Measurements from ENCODE around the gene LMF1.
"Not testable (repeated sequence)": the region's sequence is repeated elsewhere in the genome, so short reads cannot be mapped to it uniquely, and the experiment has no call there.

LMF1 gene

DNA sequence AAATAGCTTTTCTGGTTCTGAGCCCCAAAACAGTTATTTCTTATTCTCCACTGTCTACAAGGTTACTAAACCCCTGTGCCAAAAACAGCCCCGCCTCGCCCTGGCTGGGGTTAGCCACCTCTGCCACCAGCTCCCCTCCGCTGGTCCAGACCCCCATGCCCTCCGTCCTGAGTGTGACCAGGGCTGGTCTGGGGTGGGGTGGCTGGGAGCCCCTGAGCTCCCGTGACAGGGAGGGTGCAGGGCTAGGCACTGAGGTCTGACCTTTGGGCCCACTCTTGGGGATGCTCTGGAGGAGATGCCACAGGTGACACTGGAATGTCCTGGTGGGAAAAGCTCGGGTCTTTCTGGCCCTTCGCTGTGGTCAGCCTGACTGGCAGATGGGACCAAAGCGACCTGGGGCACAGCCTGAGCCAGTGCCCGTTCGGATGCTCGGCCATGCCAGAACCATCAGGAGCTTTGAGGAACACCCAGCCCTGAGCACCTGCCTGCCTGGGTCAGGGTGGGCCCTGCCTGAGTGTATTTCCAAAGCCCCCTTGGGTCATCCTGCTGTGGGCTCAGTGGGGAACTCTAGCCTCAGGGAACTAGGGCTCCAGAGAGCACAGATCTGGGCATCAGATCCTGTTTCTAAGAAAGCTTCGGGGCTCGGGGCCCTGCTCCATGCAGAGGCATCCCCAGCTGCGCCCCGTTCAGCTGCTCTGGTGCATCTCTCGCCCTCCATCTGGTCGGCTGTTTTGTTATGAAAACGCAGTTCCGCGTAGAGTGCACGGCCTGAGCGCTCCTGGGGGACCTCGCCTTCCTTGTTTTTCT, 98.1 kb downstream of the LMF1 start:
- no peaks in the 10 kb centered on the region for H3K9me3 Mint-ChIP-seq
- no peak overlapping the region for H3K27ac Mint-ChIP-seq
- no peaks in the 10 kb centered on the region for H3K27me3 Mint-ChIP-seq

DNA sequence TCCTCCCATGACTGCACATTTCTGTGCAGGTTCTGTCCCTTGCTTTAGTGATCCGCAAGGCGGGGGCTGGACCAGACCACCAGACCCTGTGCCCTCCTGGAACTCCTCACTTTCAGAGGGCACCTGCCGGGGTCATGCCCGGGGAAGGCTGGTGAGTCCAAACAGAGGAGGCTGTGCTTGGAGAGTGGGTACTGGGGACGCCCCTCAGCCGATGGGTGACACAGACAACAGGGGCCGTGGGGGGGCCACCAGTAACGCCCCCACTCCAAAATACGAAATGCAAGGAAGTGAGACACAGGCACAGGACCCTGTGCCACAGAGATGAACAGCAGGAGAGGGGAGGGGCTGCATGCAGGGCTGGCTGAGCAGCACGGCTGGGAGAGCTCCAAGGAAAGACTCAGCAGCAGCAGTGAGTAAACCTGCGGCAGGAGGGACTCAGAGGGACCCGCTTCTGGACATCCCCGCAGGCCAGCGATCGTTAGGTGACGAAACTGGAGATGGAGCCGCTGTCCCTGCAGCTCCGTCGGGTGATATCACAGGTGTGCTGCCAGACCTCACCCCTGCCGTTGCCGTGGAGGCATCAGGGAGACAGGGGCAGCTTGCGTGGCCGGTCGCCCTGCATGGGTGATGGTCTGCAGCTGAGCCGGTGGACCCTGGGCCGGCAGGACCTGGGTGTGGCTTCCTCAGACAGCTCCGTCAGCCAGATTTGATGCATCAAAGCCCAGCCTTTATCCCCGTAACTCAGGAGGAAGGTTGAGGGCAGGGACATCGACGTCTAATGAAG, 99.0 kb downstream of the LMF1 start:
- H3K27me3 Mint-ChIP-seq = no peaks in the 10 kb centered on the region
- H3K4me1 Mint-ChIP-seq = peaks cover 10% of the 10 kb centered on the region
- H3K9me3 Mint-ChIP-seq = no peaks in the 10 kb centered on the region
- peaks cover 32% of the 10 kb centered on the region for H3K36me3 Mint-ChIP-seq
- no peak for ATAC-seq
- no peak overlapping the region for H3K4me3 Mint-ChIP-seq
- no peak overlapping the region for H3K27ac Mint-ChIP-seq

More for the DNA sequence above, 98.1 kb downstream of the LMF1 start:
- no peak overlapping the region for H3K4me3 Mint-ChIP-seq
- no peak for ATAC-seq
- peaks cover 39% of the 10 kb centered on the region for H3K36me3 Mint-ChIP-seq
- peaks cover 19% of the 10 kb centered on the region for H3K4me1 Mint-ChIP-seq

DNA sequence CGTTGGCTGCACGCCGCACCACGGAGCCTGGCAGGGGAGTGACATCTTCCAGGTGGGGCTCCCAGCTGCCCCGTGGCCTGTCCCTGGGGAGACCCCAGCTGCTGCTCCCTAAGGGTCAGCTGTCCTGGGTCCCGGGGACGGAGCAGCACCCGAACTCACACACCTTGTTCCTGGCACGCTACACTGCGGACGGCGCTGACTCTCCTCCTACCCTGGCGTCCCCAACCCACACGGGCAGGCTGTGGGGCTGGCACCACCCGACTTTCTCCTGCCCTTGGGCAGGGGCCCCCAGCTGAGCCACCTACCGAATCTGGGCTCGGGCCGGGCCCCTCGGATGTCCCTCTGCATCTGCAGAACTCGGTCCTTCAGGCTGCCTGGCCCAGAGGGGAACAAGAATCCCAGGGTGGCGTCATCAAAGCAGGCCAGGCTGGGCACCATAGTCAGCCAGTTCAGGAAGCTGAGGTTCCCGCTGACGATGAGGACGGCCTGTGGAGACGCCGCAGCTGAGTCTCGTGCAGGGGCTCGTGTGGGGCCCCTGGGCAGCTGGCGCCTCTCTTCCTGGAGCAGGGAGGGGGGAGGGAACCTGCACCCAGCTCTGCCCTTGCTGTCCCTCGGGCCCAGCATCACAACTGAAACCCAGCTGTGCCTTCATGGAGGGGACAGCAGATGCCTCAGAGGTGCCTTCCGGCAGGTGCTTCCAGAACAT, 99.8 kb downstream of the LMF1 start:
- peak; percentile 29 for ATAC-seq
- Mint-ChIP-seq H3K4me1 (peaks cover 6% of the 10 kb centered on the region), H3K9me3 (no peaks in the 10 kb centered on the region), H3K4me3 (no peak overlapping the region), H3K36me3 (peaks cover 28% of the 10 kb centered on the region), H3K27ac (no peak overlapping the region), H3K27me3 (no peaks in the 10 kb centered on the region)

DNA sequence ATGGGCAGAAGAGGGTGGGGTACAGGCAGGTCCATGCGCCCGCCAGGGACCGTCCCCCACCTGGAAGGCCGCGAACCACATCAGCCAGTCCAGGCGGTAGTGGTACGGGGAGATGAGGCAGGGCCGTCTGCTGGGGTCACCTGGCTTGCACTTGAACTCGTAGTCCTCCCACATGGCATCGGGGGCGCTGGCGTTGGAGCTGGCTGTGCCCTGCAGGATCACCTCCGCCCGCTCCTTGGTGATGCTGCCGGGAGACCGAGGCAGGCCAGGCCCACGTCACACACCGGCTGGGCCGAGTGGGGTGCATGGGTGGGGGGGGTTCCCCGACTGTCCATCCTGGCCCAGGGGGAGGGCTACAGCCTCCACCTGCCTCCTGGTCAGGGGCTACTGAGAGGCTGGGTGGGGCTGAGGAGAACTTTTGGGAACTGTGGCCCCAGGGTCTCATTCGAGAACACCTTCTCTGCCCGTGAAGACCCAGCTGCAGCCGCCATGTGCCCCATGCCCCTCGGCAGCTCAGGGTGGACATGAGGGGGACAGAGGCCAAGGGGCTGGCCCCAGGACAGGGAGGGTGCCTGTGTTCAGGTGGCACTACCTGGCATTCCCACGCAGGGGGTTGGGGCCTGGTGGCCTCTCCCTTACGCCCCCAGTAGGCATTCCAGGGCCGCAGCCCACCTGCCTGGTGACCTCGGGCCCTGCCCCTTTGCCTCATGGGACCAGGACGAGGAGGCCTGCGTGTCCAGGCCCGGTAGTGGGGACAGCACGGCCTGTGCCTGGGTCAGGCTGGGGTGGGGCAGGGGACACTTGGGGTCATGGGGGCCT, 100.8 kb downstream of the LMF1 start:
- H3K4me3 Mint-ChIP-seq = no peak overlapping the region
- H3K27me3 Mint-ChIP-seq = no peaks in the 10 kb centered on the region
- no peak overlapping the region for H3K27ac Mint-ChIP-seq
- no peak for ATAC-seq
- peaks cover 23% of the 10 kb centered on the region for H3K36me3 Mint-ChIP-seq
- no peaks in the 10 kb centered on the region for H3K9me3 Mint-ChIP-seq
- H3K4me1 Mint-ChIP-seq = peaks cover 6% of the 10 kb centered on the region

DNA sequence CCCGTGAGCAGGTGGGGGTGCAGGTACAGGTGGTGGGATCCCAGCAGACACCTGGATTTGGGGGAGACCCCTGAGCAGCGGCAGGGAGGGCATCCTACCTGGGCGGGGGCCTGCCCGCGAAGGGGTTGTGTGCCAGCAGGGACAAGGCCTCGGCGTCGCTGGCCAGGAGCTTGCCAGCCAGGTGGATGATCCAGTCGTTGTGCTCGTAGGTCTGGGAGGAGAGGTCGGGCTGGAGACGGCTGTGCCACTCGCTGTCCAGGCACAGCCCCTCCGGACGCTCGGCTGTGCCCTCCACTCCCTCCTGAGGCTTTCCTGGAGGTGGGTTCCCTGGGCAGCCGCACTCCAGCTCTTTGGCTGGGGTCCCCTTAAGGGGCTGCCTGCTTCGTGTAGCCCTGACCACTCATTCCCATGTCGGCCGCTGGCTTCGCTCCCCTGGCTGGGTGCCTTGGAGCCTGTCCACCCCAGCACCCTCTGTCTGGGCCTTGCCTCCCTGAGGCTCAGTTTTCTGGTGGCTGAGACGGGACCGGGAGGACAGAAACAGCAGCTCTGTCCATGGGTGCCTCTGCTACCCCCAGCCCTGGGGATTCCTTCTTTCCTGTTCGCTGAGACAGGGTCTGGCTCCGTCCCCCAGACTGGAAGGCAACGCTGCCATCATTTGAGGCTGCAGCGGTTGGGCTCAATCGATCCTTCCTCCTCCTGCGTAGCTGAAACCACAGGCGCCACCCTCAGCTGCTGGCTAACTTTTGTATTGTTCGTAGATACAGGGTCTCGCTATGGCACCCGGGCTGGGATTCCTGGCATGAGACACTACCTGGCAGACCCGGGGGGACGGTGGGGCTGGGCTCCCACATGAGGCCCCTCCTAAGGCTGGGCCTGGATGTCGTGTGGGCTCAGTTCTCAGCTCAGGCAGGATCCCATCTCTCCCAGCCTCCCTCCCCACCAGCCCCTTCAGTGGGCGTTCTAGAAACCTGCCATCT, 101.7 kb downstream of the LMF1 start:
- Mint-ChIP-seq H3K27ac (no peak overlapping the region), H3K4me3 (no peak overlapping the region), H3K27me3 (no peaks in the 10 kb centered on the region), H3K4me1 (peaks cover 7% of the 10 kb centered on the region), H3K36me3 (peaks cover 19% of the 10 kb centered on the region), H3K9me3 (peaks cover under 1% of the 10 kb centered on the region)
- no peak for ATAC-seq

DNA sequence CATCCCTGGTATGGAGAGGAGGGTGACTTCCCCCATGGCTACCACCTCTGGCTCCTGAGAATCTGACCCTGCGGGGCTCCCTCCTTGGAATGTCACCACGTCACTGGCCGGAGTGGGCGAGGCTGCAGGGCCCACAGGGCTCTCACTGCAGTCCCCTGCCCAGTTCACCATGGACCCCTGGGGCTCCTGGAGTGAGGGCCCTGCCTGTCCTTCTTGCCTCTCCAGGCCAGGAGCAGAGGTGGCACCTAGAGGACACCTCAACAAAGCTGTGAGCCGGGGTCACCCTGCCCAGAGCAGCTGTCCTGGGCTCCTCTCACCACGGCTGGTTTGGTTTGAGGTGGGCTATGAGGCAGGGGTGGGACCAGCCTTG, 102.4 kb downstream of the LMF1 start:
- H3K4me3 Mint-ChIP-seq = no peak overlapping the region
- no peaks in the 10 kb centered on the region for H3K27me3 Mint-ChIP-seq
- H3K36me3 Mint-ChIP-seq = peaks cover 12% of the 10 kb centered on the region
- no peak for ATAC-seq
- peaks cover 4% of the 10 kb centered on the region for H3K9me3 Mint-ChIP-seq
- peaks cover 15% of the 10 kb centered on the region for H3K4me1 Mint-ChIP-seq
- H3K27ac Mint-ChIP-seq = no peak overlapping the region

DNA sequence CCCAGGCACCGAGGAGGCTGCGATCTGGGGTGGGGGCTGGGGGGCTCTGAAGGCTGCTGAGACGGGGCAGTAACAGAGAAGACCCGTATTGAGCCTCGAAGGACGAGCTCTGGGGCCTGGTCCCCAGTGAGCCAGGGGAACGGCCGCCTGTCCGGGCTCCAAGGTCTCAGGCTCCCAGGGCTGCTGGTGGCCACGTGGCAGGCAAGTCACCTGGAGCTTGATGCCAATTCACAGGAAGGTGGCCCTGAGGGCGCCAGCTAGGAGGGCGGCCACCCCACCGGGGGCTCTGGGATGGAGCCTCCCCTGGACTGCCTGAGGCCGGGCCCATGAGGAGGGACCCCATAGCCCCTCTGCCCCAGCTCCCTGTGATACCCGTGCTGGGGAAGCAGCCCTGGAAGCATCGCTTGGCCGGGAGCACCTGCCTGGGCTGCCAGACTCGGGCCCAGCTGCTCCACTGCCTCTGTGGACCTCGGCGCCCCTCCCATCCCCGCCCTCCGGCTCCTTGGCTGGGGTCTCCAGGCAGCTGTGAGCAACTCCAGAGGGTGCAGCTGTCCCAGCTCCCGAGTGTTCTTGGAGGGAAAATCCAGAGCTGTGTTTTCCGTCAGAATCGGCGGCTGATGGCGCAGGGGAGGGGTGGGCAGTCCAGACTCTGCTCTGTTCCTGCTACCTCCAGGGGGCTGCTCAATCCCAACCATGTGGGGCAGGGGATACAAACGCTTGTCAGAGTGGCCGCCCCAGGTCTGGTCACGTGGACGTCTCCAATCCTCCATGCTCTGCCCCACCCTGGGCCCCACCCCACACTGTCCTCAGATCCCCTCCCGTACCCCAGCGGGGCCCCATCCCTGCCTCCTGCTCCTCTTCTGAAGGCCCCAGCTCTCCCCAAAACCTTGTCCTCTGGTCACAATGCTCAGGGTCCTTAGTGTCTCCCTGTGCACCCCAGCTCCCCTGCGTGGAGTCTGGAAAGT, 103.1 kb downstream of the LMF1 start:
- Mint-ChIP-seq H3K4me1 (peaks cover 18% of the 10 kb centered on the region), H3K9me3 (peaks cover 4% of the 10 kb centered on the region), H3K4me3 (no peak overlapping the region), H3K27ac (no peak overlapping the region), H3K36me3 (peaks cover 10% of the 10 kb centered on the region), H3K27me3 (no peaks in the 10 kb centered on the region)
- ATAC-seq = no peak

DNA sequence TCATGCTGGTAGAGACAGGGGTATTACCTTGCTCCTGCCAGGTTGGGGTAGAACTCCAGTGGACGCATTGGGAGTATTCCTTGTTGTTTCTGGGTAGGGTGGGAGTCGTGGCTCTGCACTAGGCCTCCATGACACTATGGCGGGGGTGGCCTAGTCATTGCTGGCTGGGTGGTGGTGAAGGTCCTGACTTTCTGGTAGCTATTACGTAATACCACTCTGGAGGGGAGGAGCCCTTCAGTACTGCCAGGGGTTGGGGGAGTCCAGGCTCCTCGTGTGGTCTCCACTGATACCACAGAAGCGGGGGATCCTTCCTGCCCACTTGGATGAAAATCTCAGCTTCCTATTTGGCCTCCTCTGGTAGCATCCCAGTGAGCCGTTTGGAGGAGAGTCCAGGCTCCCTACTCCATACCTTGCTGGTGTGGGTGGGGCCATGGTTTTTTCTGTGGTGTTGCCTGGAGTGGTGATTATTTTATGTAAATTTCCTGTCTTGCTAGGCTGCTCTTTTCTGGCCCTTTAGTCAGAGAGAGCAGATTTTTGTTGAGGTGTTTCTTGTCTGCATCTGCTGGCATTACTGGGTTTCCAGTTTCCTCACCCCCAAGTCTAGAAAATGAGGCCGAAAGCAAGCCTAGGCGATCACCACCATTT, 104.4 kb downstream of the LMF1 start:
- no peaks in the 10 kb centered on the region for H3K27me3 Mint-ChIP-seq
- peaks cover 13% of the 10 kb centered on the region for H3K4me1 Mint-ChIP-seq
- no peak overlapping the region for H3K27ac Mint-ChIP-seq
- ATAC-seq = no peak
- peaks cover 5% of the 10 kb centered on the region for H3K36me3 Mint-ChIP-seq
- H3K4me3 Mint-ChIP-seq = no peak overlapping the region
- H3K9me3 Mint-ChIP-seq = peaks cover 7% of the 10 kb centered on the region

DNA sequence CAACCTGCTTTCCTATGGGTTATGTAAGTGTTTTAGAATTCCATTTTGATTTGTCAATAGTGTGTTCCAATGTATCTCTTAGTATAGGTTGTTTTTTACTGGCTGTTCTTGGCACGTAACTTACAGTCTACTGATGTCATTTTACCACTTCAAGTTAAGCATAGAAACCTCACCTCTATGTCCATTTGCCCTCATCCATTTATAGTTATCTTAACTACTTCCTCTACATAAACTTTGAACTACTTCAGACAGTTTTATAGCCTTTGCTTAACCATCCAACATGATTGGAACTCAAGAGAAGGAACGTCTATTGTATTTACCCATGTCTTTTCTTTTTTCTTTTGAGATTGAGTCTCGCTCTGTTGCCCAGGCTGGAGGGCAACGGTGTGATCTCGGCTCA, 105.8 kb downstream of the LMF1 start:
- no peak overlapping the region for H3K4me3 Mint-ChIP-seq

DNA sequence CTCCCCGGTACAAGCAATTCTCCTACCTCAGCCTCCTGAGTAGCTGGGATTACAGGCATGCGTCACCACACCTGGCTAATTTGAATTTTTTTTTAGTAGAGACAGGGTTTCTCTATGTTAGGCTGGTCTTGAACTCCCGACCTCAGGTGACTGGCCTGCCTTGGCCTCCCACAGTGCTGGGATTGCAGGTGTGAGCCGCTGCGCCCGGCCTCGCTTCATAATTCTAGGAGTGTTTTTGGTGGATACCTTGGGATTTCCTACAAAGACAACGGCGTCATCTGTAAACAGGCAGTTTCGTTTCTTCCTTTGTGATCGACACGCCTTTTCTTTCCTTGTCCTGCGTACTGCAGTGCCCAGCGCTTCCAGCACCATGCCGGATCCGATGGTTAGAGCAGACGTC, 109.3 kb downstream of the LMF1 start:
- H3K4me1 Mint-ChIP-seq = peaks cover 12% of the 10 kb centered on the region
- no peak overlapping the region for H3K4me3 Mint-ChIP-seq
- no peak for ATAC-seq
- no peaks in the 10 kb centered on the region for H3K27me3 Mint-ChIP-seq
- peaks cover 9% of the 10 kb centered on the region for H3K36me3 Mint-ChIP-seq
- peaks cover 12% of the 10 kb centered on the region for H3K9me3 Mint-ChIP-seq
- H3K27ac Mint-ChIP-seq = no peak overlapping the region

More for the DNA sequence above, 105.8 kb downstream of the LMF1 start:
- Mint-ChIP-seq H3K27ac (no peak overlapping the region), H3K4me1 (peaks cover 12% of the 10 kb centered on the region), H3K27me3 (no peaks in the 10 kb centered on the region), H3K36me3 (peaks cover 9% of the 10 kb centered on the region), H3K9me3 (peaks cover 12% of the 10 kb centered on the region)
- ATAC-seq = no peak

GRCh38 chr16:860891-861290, 109.9 kb downstream of the LMF1 start:
- Mint-ChIP-seq H3K36me3 (peaks cover 9% of the 10 kb centered on the region), H3K9me3 (peaks cover 12% of the 10 kb centered on the region), H3K27ac (no peak overlapping the region), H3K27me3 (no peaks in the 10 kb centered on the region), H3K4me1 (peaks cover 12% of the 10 kb centered on the region), H3K4me3 (no peak overlapping the region)
- no peak for ATAC-seq

- not testable (repeated sequence) for H3K9me3 Mint-ChIP-seq, H3K36me3 Mint-ChIP-seq, H3K27ac Mint-ChIP-seq, H3K4me3 Mint-ChIP-seq, H3K27me3 Mint-ChIP-seq, ATAC-seq, H3K4me1 Mint-ChIP-seq
Measured at GRCh38 chr16:858971-859370, 111.8 kb downstream of the LMF1 start.

DNA sequence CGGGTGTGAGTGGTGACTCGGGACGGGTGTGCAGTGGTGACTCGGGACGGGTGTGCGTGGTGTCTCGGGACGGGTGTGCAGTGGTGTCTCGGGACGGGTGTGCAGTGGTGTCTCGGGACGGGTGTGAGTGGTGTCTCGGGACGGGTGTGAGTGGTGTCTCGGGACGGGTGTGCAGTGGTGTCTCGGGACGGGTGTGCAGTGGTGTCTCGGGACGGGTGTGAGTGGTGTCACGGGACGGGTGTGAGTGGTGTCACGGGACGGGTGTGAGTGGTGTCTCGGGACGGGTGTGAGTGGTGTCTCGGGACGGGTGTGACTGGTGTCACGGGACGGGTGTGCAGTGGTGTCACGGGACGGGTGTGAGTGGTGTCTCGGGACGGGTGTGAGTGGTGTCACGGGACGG, 112.3 kb downstream of the LMF1 start:
- H3K27ac Mint-ChIP-seq, H3K9me3 Mint-ChIP-seq, H3K4me3 Mint-ChIP-seq, H3K36me3 Mint-ChIP-seq, ATAC-seq, H3K27me3 Mint-ChIP-seq, H3K4me1 Mint-ChIP-seq: not testable (repeated sequence)
